Colonic mucosa (tissue), 4 donors: Measurements from ENCODE around the gene FAP. TPM values are rescaled to one million over a fixed set of nuclear protein-coding genes. Genes with fewer than 3 reads are reported as not detected.

ENCODE experiments used
- DNase-seq: peaks from one replicate; pipeline ENCODE4 v3.0.0-alpha.2; 2020
- H3K27ac ChIP-seq: fragments of 200-600 bp; one replicate; pipeline ENCODE4 v1.8.0; 2021
- H3K27me3 ChIP-seq: fragments of 200-600 bp; one replicate; pipeline ENCODE4 v1.8.0; 2021
- H3K36me3 ChIP-seq: fragments of 200-600 bp; one replicate; pipeline ENCODE4 v1.8.0; 2021
- H3K4me1 ChIP-seq: fragments of 200-600 bp; one replicate; pipeline ENCODE4 v1.8.0; 2021; ENCODE audit warnings: mild to moderate bottlenecking
- H3K4me3 ChIP-seq: fragments of 200-600 bp; one replicate; pipeline ENCODE4 v1.8.0; 2021
- H3K9ac ChIP-seq, 2 donors: one replicate each; pipeline ENCODE4 v1.7.0; 2013; ENCODE audit warnings: control low read depth in 2 of 2, low read depth in 2 of 2, low read length in 2 of 2
- H3K9me3 ChIP-seq: fragments of 200-600 bp; one replicate; pipeline ENCODE4 v1.8.0; 2021
- CTCF ChIP-seq: fragments of 200-600 bp; IDR thresholded peaks from one replicate; pipeline ENCODE4 v1.8.0; 2022; ENCODE audit warnings: antibody characterized with exemption, mild to moderate bottlenecking
- intact Hi-C: fragments of 100-400 bp; cut with DNase I; formaldehyde crosslinking; loops from one replicate; pipeline ENCODE4 v1.14.1; 2022
- total RNA-seq, 2 donors: library from RNA; stranded (reverse); fragmentation: NEBNext Ultra II Directional in 1 of 2; extraction: Animal tissue kit (Norgen Biotek cat#: 25700) in 1 of 2; gene quantifications; one replicate each; pipeline ENCODE4 v1.2.1, GENCODE V29; 2021
- donor health status: healthy.
- donor health status: DM: no; HTN: no; CAD: no.
- donor health status: DM: no; HTN: no; CAD: no.

FAP gene
- total RNA-seq, 2 donors from 2014 or later: 1.1 to 1.8 TPM

- Histone ChIP-seq H3K9ac (no peak overlapping the region), H3K4me1 (no peaks in the 10 kb centered on the region), H3K27me3 (no peaks in the 10 kb centered on the region), H3K4me3 (no peak overlapping the region), H3K36me3 (no peaks in the 10 kb centered on the region), H3K9me3 (no peaks in the 10 kb centered on the region), H3K27ac (no peak overlapping the region)
- DNase-seq: no peak
- intact Hi-C loops: no loop called here
- no peak for TF ChIP-seq CTCF
Measured at GRCh38 chr2:162202203-162202602, 41.0 kb downstream of the FAP start.

- no peaks in the 10 kb centered on the region for H3K9me3 ChIP-seq
- no peaks in the 10 kb centered on the region for H3K4me1 ChIP-seq
- TF ChIP-seq CTCF: no peak
- no peaks in the 10 kb centered on the region for H3K36me3 ChIP-seq
- H3K9ac ChIP-seq: no peak overlapping the region
- H3K27ac ChIP-seq: no peak overlapping the region
- intact Hi-C loops: no loop called here
- no peak overlapping the region for H3K4me3 ChIP-seq
- H3K27me3 ChIP-seq: no peaks in the 10 kb centered on the region
- DNase-seq: no peak
Measured at GRCh38 chr2:162200636-162201035, 42.6 kb downstream of the FAP start.

- H3K9ac ChIP-seq: no peak overlapping the region
- H3K27ac ChIP-seq: no peak overlapping the region
- DNase-seq: no peak
- no peaks in the 10 kb centered on the region for H3K4me1 ChIP-seq
- no peaks in the 10 kb centered on the region for H3K27me3 ChIP-seq
- TF ChIP-seq CTCF: no peak
- no peaks in the 10 kb centered on the region for H3K36me3 ChIP-seq
- no peak overlapping the region for H3K4me3 ChIP-seq
- intact Hi-C loops: no loop called here
- no peaks in the 10 kb centered on the region for H3K9me3 ChIP-seq
Measured at GRCh38 chr2:162199913-162200312, 43.3 kb downstream of the FAP start.

- H3K36me3 ChIP-seq: no peaks in the 10 kb centered on the region
- H3K4me1 ChIP-seq: no peaks in the 10 kb centered on the region
- DNase-seq: no peak
- H3K27me3 ChIP-seq: no peaks in the 10 kb centered on the region
- TF ChIP-seq CTCF: no peak
- intact Hi-C loops: no loop called here
- no peak overlapping the region for H3K27ac ChIP-seq
- no peak overlapping the region for H3K4me3 ChIP-seq
- no peaks in the 10 kb centered on the region for H3K9me3 ChIP-seq
- H3K9ac ChIP-seq: no peak overlapping the region
Measured at GRCh38 chr2:162198239-162198638, 45.0 kb downstream of the FAP start.

- H3K9me3 ChIP-seq: no peaks in the 10 kb centered on the region
- no peak for TF ChIP-seq CTCF
Measured at GRCh38 chr2:162197069-162197825, 46.0 kb downstream of the FAP start.

More at GRCh38 chr2:162197069-162197825, 46.0 kb downstream of the FAP start:
- Histone ChIP-seq H3K4me3 (no peak overlapping the region), H3K27ac (no peak overlapping the region), H3K27me3 (no peaks in the 10 kb centered on the region), H3K36me3 (no peaks in the 10 kb centered on the region), H3K4me1 (no peaks in the 10 kb centered on the region), H3K9ac (no peak overlapping the region)
- intact Hi-C loops: no loop called here
- no peak for DNase-seq
